Measurements from ENCODE around the gene SRD5A1. TPM values are rescaled to one million over a fixed set of nuclear protein-coding genes. Genes with fewer than 3 reads are reported as not detected.

SRD5A1 gene
- total RNA-seq, 1 donor from 2014 or later, result 12.8 TPM

DNA sequence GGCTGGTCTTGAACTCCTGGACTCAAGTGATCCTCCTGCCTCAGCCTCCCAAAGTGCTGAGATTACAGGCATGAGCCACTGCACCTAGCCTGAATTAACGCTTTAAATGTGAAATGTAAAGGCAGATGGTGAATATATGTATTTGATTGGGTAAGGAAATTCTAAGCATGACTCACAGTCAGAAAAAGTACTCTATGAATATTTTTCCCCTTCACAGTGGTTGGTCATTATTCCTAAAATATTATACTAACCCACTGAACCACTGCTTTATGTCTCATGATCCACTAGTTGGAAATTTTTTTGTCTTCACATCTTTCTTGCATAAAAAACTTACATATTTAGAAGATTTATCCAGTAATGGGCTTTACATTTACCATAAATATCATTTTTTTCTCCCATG, 65.5 kb downstream of the SRD5A1 start:
- Mint-ChIP-seq H3K36me3 (no peaks in the 10 kb centered on the region), H3K4me1 (peaks cover 1% of the 10 kb centered on the region), H3K27ac (no peak overlapping the region), H3K9me3 (peaks cover 3% of the 10 kb centered on the region), H3K4me3 (no peak overlapping the region), H3K27me3 (ENCODE audit: low read depth) (peaks cover 45% of the 10 kb centered on the region)
- DNase-seq (ENCODE audit: low spot score in 2 of 2, unreplicated experiment in 2 of 2), result no peak
- TF ChIP-seq, protein P1, sequence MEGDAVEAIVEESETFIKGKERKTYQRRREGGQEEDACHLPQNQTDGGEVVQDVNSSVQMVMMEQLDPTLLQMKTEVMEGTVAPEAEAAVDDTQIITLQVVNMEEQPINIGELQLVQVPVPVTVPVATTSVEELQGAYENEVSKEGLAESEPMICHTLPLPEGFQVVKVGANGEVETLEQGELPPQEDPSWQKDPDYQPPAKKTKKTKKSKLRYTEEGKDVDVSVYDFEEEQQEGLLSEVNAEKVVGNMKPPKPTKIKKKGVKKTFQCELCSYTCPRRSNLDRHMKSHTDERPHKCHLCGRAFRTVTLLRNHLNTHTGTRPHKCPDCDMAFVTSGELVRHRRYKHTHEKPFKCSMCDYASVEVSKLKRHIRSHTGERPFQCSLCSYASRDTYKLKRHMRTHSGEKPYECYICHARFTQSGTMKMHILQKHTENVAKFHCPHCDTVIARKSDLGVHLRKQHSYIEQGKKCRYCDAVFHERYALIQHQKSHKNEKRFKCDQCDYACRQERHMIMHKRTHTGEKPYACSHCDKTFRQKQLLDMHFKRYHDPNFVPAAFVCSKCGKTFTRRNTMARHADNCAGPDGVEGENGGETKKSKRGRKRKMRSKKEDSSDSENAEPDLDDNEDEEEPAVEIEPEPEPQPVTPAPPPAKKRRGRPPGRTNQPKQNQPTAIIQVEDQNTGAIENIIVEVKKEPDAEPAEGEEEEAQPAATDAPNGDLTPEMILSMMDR (IDR thresholded peaks at IDR 0.05; ENCODE audit: unreplicated experiment), result no peak

GRCh38 chr5:6699357-6699756, 66.1 kb downstream of the SRD5A1 start:
- H3K36me3 Mint-ChIP-seq, result no peaks in the 10 kb centered on the region
- peaks cover 41% of the 10 kb centered on the region for H3K27me3 Mint-ChIP-seq (ENCODE audit: low read depth)
- TF ChIP-seq, protein P1 (IDR thresholded peaks at IDR 0.05; ENCODE audit: unreplicated experiment), result no peak
- no peak overlapping the region for H3K27ac Mint-ChIP-seq
- H3K4me1 Mint-ChIP-seq, result peaks cover 8% of the 10 kb centered on the region
- no peak for DNase-seq (ENCODE audit: low spot score in 2 of 2, unreplicated experiment in 2 of 2)
- peaks cover 1% of the 10 kb centered on the region for H3K9me3 Mint-ChIP-seq
- H3K4me3 Mint-ChIP-seq, result no peak overlapping the region

- peaks cover 16% of the 10 kb centered on the region for H3K4me1 Mint-ChIP-seq
- no peak for DNase-seq (ENCODE audit: low spot score in 2 of 2, unreplicated experiment in 2 of 2)
- H3K4me3 Mint-ChIP-seq, result no peak overlapping the region
- H3K36me3 Mint-ChIP-seq, result no peaks in the 10 kb centered on the region
- peaks cover 41% of the 10 kb centered on the region for H3K27me3 Mint-ChIP-seq (ENCODE audit: low read depth)
- H3K27ac Mint-ChIP-seq, result no peak overlapping the region
- H3K9me3 Mint-ChIP-seq, result no peaks in the 10 kb centered on the region
- TF ChIP-seq, protein P1 (IDR thresholded peaks at IDR 0.05; ENCODE audit: unreplicated experiment), result no peak
Measured at GRCh38 chr5:6700074-6700684, 66.9 kb downstream of the SRD5A1 start.

DNA sequence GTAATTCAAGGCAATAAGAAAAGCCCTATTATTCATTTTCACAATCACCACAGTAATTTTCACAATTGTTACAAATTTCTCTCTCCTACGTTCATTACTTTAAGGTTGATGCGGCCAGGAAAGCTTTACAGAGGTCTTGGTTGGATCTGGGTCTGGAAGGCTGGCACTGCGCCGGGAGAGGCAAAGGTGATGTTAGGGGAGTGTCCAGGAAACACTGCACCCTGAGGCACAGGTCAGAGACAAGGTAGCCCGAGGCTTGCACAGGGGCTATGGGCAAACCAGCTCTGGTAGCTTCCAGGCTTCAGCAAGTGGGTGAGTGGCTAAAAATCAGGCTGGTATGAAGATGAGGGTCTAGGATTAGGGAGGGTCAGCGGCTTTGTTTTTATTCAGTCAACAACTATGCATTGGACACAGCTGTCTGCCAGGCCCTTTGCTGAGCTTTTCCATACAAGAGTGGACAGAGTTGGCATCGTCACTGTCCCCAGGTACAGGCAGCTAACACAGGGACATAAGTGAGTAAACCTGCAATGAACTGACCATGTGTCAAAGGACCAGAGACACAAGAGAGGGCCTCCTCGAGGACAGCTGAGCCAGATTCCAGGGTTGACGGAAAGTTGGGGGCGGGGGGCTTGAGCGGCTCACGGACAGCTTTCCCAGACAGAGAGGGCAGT, 67.6 kb downstream of the SRD5A1 start:
- TF ChIP-seq, protein P1 (IDR thresholded peaks at IDR 0.05; ENCODE audit: unreplicated experiment), result no peak
- no peak overlapping the region for H3K27ac Mint-ChIP-seq
- DNase-seq (ENCODE audit: low spot score in 2 of 2, unreplicated experiment in 2 of 2), result no peak
- no peaks in the 10 kb centered on the region for H3K9me3 Mint-ChIP-seq
- no peaks in the 10 kb centered on the region for H3K36me3 Mint-ChIP-seq
- peaks cover 16% of the 10 kb centered on the region for H3K4me1 Mint-ChIP-seq
- H3K27me3 Mint-ChIP-seq (ENCODE audit: low read depth), result peaks cover 39% of the 10 kb centered on the region
- no peak overlapping the region for H3K4me3 Mint-ChIP-seq

GRCh38 chr5:6701491-6701890, 68.3 kb downstream of the SRD5A1 start:
- Mint-ChIP-seq H3K4me1 (peaks cover 16% of the 10 kb centered on the region), H3K4me3 (no peak overlapping the region), H3K36me3 (no peaks in the 10 kb centered on the region), H3K27me3 (ENCODE audit: low read depth) (peaks cover 36% of the 10 kb centered on the region), H3K27ac (no peak overlapping the region), H3K9me3 (no peaks in the 10 kb centered on the region)
- DNase-seq (ENCODE audit: low spot score in 2 of 2, unreplicated experiment in 2 of 2), result no peak
- TF ChIP-seq, protein P1 (IDR thresholded peaks at IDR 0.05; ENCODE audit: unreplicated experiment), result no peak
